Measurements from ENCODE around the gene NAALADL2.
"Not testable (repeated sequence)": the region's sequence is repeated elsewhere in the genome, so short reads cannot be mapped to it uniquely, and the experiment has no call there.

The NAALADL2 gene

DNA sequence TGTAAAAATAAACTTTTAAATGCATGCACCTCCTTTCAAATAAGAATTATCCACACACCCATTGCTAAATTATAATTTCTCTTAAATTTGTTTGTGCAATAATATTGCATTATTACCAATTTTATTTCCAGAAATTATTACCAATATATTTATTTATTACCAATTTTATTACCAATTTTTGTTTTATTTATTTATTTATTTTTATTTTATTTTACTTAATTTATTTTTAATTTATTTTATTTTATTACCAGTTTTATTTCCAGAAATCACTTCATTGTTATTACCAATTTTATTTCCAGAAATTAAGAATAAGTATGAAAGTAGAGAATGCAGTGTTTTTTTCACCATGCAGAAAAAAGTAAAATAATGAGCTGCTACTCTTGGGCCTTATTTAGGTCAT, 525.4 kb downstream of the NAALADL2 start:
- no peak for DNase-seq

DNA sequence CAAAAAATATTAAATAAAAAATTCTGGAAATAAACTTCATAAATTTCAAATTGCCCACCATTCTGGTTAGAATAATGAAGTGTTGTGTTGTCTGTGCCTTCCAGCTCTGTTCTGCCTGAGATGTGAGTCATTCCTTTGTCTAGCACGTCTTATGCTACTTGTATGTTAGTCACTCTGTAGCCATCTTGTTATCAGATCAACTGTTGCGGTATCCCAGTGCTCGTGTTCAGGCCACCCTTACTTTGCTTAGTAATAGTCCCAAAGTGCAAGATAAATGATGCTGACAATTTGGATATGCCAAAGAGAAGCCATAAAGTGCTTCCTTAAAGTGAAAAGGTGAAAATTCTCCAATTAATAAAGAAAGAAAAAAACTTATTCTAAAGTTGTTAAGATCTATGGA, 527.5 kb downstream of the NAALADL2 start:
- DNase-seq = peak; percentile 57

DNA sequence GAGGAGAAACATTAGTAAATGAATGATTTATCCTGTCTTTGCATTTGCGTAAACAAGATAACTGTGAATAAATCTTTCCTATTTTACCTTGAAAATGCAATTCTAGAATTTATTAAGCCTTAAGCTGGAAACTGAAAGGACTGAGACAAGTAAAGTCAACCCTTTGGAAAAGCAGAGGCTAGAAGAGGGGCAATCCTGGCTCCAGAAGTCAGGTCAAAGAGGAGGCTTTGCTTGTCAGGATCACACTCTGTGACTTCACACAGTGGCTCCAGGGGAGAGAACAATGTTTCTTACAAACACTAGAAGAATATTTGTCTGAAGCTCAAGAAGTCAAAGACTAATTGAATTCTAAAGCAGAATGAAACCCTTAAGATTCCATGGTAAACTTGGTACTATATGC, 530.4 kb downstream of the NAALADL2 start:
- no peak for DNase-seq

DNA sequence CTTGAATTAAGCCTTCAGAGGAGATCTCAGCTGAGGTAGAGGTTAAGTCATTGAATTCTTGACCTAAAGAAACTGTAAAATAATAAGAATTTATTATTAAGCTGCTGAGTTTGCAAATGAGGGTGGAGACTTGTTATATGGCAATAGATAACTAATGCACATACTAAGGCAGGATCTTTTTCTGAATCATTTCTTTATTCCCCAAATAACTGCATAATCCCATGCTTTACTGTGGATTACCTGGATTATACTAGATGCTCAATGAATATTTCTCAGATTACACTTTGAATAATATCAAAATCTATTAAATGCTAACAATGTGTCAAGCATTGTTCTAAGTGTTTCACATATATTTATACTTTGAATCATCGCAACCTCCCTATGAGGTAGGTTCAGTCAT, 532.5 kb downstream of the NAALADL2 start:
- no peak for DNase-seq

DNA sequence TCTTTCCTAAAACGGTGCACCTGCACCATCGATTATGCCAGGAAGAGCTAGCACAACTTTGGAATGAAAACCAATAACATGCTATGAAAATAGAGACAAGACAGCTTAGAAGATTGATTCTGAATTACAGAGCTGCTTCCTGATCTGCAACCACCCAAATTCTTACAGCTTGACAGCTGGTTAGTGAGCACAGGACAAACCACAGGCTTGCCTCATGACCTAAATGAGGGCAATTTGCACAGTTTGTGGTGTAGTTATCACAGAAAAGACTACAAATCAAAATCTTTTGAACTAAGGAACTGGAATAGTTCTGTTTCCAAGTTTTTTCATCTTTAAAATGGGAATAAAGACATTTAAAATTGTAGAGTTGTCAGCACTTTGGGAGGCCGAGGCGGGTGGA, 533.5 kb downstream of the NAALADL2 start:
- DNase-seq = no peak

DNA sequence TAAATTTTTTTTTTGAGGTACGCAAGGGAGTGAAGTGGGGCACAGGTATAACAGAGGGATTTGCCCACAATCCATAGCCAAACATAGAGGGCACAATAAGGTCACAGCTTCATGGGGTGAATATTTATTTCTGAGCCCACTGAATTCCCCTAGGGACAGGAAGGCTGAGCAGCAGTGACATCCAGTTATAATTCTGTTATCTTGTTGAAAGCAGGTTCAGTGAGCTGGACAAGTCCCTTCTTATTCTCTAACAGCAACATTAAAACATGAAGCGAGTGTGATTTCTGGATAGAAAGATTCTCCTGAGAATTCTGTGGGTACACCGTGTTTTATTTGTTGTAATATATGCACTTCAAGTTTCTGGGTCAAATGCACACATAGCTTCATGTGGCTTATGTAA, 538.2 kb downstream of the NAALADL2 start:
- no peak for DNase-seq

DNA sequence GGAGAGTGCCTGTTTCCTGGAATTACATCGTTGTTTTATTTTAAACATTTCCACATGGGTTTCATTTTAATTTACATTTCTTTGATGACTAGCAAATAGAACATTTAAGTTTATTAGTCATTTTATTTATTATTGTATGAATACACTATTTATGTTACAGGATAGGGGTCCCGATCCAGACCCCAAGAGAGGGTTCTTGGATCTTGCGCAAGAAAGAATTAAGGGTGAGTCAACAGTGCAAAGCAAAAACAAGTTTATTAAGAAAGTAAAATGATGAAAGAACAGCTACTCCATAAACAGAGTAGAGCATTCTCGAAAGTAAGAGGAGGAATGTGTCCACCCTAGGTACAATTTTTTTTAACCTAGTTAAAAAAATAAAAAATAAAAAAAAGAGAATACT, 539.5 kb downstream of the NAALADL2 start:
- peak; percentile 42 for DNase-seq

DNA sequence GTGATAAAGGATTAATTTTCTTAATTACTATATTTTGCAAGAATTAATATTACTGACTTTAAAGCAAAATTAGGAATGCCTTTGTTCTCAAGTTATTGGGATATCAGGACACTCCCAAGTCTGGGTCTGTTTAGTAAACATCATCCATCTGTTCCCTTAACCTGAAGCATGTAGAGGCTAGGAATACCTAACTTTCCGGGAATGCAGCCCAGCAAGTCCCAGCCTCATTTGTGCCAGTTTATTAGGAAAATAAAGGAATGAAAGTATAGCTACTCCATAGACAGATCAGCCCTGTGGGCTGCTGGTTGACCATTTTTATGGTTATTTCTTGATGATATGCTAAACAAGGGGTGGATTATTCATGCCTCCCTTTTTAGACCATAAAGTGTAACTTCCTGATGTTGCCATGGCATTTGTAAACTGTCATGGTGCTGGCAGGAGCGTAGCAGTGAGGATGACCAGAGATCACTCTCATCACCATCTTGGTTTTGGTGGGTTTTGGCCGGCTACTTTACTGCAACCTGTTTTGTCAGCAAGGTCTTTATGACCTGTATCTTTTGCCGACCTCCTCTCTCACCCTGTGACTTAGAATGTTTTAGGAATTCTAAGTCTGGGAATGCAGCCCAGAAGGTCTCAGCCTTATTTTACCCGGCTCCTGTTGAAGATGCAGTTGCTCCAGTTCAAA, 540.2 kb downstream of the NAALADL2 start:
- DNase-seq = no peak

DNA sequence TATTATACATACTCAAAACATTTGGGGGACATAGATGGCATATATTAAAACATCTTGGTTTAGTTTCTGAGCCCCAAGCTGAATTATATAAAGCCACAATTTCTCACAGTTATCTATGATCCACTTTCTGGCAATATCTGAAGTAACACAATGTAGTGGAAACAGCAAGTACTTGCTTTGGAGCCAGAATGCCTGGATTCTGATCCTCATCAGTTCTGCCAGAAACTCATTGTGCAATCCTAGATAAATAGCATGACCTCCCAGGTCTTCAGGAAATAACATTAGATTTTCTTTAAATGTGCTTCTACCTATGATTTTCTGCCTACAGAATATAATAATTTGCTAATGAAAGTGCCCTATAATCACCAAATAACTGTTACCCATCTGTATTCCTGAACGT, 544.9 kb downstream of the NAALADL2 start:
- no peak for DNase-seq

DNA sequence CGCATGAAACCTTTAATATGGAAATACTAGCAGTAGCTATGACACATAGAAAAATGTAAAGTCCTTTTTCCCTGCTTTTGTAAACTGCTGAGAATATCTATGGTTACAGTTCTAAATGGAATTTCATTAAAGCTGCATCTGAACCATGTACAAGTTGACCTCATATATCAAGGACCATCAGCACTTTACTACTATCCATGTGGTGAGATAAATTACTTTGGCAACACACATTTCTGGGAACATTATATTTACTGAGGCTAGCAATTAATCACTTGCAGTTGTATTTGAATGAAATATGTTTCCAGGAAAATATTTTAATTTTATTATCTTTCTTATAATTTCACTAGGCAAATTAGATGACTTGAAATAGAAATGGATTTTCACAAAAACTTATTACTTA, 545.5 kb downstream of the NAALADL2 start:
- DNase-seq = no peak

DNA sequence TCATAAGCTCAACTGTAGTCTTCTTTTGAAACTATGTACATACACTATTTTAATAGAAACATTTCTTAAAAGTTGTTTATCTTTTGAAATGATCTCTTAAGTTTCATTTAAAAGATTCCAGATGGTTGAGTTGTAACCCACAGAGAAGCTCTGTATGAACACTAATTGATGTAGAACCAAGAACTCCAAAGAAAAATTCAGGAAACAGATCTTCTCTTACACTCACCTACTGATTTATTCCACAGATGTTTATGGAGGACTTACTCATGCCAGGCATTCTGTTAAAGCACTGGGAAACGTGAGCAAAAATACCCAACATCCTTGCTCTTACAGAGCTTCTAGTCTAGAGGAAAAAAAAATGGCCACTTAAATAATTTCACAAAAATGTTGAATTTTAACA, 551.1 kb downstream of the NAALADL2 start:
- peak; percentile 55 for DNase-seq

DNA sequence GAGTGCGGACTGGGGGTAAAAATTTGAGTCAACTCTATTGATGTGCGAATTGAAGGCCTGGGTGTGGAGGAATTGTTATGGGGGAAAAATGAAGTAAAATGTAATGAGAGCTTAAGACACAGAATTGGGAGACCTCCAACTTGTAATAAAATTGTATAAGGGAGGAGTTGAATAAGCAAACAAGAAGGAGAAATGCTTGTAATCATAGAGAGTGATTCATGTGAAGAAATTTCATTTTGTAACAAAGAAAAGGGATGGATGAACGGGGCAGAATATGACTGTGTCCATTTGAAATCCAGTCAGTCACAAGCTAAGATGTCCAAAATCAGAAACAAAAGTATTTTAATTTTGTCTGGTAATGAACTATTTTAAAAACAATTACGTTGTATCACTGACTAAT, 552.3 kb downstream of the NAALADL2 start:
- DNase-seq = peak; percentile 31

DNA sequence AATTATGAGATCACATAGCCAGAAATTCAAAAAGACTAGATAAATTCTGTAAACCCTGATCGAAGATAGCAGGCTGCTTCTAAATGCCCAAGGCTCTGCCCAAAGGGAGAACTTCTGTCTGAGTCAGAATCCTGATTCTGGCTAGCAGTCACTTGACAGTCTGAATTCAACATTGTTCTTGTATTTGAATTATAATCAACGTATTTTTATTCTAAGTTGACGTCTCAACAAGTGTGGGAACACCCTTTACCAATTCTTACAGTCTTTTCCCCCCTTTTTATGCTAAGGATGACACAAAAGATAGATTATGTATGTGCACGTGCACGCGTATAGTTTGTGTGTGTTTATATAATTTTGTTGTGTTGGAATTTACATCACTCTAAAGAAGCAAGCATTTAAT, 552.8 kb downstream of the NAALADL2 start:
- DNase-seq = no peak

DNA sequence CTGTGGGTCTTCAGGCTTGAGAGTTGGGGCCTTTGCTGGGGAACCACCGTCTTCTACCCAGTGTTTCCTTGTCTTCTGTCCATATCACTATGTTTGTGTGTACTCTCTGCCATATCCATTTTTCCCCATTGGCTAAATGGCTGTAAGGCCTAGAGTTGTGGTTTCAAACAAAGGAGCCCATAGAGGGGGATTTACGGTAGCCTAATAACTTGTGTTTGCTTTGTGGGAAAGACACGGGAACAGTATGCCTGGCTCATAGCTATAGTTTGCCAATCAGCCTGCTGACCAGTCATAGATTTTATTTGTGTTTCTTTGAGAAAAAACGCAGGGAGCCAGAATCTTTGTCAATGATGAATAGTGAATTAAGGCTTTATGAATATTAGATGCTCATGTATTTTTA, 554.8 kb downstream of the NAALADL2 start:
- no peak for DNase-seq

DNA sequence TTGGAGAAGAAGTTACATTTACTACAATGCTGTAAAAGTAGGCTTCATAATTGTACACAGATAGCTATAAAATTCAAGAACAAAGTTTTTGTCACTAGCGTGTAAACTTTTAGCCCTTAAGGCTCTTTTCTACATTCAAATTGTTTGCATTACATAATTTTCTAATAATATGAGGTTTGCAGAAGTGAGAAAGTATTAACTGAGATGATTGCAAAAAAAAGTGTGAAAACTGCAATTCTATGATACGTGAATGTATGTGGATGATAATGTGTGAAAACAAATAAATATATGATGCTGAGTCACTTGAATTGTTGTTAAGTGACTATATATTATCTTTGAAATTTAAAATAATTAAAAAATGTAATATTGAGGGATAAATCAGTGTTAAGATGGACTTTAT, 557.5 kb downstream of the NAALADL2 start:
- DNase-seq = no peak

DNA sequence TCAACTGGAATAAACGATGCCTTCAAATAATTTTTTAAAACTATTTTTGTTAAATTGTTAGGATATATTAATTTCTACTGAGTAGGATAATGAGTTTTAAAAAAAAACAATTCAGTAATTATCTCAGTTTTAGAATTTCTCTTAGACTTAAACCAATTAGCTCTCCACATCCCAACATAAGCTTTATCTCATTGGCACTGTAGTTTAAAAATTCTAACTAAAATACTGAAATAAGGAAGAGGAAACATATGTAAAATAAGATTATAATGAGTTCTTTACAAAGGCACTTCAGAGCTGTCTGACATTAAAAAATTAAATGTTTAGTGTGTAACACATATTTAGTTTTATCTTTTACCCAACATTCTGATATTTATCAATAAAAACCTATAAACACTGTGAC, 558.3 kb downstream of the NAALADL2 start:
- no peak for DNase-seq

DNA sequence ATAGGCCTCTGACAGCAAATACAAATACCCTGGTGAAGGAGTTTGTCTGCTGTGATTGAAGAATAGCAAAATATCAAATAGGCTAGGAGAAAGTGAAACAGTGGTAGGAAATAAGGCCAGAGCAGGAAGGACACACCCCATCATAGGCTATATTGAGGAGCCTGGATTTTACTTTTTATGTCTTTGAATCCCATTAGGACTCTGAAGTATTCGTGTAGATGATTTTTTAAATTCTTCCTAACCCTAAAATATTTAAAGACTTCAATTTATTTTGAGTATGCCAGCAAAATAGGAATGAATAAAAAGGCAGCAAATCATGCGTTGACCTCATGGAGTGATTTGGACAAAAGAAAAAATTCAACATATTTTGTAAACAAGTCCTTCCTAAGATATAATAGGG, 562.8 kb downstream of the NAALADL2 start:
- peak; percentile 54 for DNase-seq

DNA sequence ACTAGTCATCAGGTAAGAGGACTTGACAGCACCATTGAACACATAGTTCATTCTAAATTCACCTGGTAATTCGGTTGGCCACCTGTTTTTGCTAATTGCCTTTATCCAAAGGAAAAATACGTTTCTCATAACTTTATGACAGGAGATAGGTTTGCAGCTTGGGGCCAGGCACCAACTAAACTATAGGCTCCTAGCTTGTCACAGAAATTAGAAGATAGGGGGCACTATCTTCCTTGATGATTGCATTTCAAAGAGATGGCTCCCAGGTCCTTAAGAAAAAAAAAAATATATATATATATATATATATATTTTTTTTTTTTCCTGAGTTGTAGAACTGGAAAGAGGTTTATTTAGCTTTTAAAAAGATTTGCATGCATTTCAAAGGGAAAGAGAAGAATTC, 563.6 kb downstream of the NAALADL2 start:
- no peak for DNase-seq

DNA sequence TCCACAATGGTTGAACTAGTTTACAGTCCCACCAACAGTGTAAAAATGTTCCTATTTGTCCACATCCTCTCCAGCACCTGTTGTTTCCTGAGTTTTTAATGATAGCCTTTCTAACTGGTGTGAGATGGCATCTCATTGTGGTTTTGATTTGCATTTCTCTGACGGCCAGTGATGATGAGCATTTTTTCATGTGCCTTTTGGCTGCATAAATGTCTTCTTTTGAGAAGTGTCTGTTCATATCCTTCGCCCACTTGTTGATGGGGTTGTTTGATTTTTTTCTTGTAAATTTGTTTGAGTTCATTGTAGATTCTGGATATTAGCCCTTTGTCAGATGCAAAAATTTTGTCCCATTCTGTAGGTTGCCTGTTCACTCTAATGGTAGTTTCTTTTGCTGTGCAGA, 564.7 kb downstream of the NAALADL2 start:
- not testable (repeated sequence) for DNase-seq

DNA sequence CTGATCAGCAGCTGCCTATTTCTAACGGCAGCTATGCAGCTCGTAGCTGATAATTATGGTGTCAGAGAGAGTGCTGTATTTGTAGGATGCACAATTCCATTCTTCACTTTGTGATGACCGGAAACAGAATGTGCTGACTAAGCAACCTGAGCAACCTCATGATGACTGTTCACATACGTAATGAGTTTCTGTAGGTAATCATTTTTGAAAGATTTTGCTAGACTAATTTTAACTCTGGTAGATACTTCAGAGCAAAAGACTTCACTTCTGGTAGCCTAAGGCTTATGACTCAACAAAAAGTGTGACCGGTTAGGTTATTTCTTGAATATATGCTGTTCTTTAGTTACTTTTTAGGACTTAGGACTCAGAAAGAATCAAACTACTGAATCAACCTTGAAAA, 567.7 kb downstream of the NAALADL2 start:
- DNase-seq = no peak

DNA sequence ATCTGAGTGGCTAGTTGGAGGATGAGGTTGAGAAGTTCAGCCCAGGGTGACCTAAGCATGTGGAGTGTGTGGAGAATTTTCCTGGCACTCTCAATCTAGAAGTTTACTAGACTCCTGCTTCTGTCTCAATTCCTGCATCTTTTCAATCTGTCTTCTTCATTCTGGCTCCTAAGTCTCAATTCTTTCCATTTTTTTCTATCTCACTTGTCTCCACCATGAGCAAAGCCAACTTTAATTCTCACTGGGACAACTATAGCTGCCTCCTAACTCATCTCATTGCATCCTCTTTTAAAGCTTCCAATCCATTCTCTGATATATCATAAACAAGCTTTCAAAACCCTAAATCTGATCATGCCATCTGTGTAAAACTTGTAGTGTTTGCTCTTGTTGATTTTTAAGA, 569.3 kb downstream of the NAALADL2 start:
- DNase-seq = no peak

DNA sequence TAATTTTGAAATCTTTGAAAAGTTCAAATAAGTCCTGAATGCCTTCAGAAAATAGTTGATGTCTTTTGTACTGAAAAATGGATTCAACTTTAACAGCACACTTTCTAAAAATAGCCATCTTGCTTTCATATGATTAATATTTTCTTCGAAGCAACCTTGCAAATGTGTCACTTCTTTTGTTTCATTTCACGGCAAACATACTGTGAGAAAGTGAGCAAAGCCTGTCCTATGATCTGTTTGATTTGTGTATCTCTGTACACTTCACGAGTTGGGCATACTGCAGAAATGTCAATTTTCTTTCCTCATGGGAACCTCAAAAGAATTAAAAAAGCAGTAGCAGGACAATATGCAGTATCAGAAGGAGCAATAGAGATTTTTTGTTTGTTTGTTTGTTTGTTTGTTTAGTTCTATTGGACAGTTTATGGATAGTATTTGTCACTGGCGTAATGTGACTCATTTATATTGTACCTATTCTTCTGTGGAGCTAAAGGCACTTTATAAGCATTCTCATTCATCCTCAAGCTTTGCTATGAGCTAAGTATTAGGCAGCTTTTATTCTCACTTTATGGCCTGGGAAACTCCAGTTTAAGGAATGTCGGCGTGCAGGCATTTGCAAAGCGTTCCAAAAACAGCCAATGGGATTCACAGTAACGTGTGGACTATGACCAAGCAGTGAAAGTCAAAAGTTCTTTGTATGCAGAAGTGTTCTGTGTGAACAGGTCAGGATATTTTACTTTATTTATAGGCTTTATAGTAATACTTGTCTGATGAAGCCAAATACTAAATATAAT, 572.0 kb downstream of the NAALADL2 start:
- peak; percentile 19 for DNase-seq

DNA sequence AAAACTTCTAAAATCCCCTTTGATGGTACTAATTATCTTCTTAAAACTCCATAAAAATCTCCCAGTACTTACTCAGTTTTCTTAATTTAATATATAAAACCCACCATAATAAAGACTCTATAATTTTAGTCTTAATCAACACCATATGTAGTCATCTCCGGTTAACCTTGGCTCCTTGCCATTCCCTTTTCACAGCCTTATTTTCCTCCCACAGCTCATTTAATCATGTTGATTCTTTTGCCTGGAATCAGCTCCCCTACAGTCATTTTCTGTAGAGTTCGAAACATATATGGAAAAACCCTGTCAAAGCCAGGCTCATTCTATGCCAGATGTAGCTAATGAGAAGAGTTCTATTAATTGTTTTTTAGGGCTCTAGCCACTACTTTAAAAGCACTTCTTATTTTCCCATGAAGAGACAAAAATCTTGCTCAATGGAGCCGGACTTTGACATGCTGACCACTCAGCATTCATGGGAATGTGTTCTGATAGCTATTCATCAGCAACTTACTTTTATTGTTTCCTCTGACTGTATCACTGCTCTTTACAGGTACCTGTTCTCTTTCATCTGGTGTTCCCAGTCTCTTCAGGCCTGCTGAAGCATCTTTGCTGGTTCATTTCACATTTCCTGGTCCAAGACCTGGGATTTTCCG, 573.4 kb downstream of the NAALADL2 start:
- DNase-seq = peak; percentile 84

Data from fibroblast of skin of scalp (primary cell).